C4-2B (cell line): Measurements from ENCODE around the gene PIGH.

Source experiments
- ZFX ChIP-seq: fragments of 450-650 bp; IDR thresholded peaks from 2 replicates; pipeline ENCODE4 v1.6.1; 2017
- TF ChIP-seq, protein P1 (sequence below): fragments of 450-650 bp; conservative IDR thresholded peaks from 2 replicates; pipeline ENCODE4 v1.5.1; 2017; ENCODE audit warnings: mild to moderate bottlenecking

GRCh38 chr14:67574156-67574555 is 25.9 kb downstream of the PIGH start:
- TF ChIP-seq, protein P1, sequence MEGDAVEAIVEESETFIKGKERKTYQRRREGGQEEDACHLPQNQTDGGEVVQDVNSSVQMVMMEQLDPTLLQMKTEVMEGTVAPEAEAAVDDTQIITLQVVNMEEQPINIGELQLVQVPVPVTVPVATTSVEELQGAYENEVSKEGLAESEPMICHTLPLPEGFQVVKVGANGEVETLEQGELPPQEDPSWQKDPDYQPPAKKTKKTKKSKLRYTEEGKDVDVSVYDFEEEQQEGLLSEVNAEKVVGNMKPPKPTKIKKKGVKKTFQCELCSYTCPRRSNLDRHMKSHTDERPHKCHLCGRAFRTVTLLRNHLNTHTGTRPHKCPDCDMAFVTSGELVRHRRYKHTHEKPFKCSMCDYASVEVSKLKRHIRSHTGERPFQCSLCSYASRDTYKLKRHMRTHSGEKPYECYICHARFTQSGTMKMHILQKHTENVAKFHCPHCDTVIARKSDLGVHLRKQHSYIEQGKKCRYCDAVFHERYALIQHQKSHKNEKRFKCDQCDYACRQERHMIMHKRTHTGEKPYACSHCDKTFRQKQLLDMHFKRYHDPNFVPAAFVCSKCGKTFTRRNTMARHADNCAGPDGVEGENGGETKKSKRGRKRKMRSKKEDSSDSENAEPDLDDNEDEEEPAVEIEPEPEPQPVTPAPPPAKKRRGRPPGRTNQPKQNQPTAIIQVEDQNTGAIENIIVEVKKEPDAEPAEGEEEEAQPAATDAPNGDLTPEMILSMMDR, result no peak
- TF ChIP-seq ZFX, result no peak
